GM23338 (cell line): ENCODE measurements around the gene GBP7.

Source experiments
- CREB1 ChIP-seq: fragments of 250-450 bp; sonication (Bioruptor Pico); IDR thresholded peaks from 2 replicates; pipeline ENCODE4 v1.5.0; 2020; ENCODE audit warnings: low read depth, mild to moderate bottlenecking, moderate library complexity
- CTCF ChIP-seq, 2 experiments: fragments of 200-600 bp in 1 of 2; sonication (generic) in 1 of 2; conservative IDR thresholded peaks; 2 replicates each; pipeline versions ENCODE4 v1.5.1 to v1.6.1; 2016 to 2017; ENCODE audit warnings: antibody characterized with exemption in 2 of 2, low read depth in 2 of 2, mild to moderate bottlenecking in 2 of 2, moderate library complexity in 1 of 2
- ETS1 ChIP-seq: IDR thresholded peaks from 2 replicates; pipeline ENCODE4 v1.6.1; 2016; ENCODE audit warnings: antibody characterized with exemption
- EZH2 ChIP-seq: fragments of 200-600 bp; sonication (generic); IDR thresholded peaks from one replicate; pipeline ENCODE4 v1.8.0; 2017; ENCODE audit warnings: antibody characterized with exemption, mild to moderate bottlenecking, low read depth; ENCODE audit not compliant: unreplicated experiment
- EZH2phosphoT487 ChIP-seq: fragments of 200-600 bp; sonication (generic); IDR thresholded peaks from one replicate; pipeline ENCODE4 v1.8.1; 2018; ENCODE audit warnings: antibody characterized with exemption; ENCODE audit not compliant: unreplicated experiment
- JUNB ChIP-seq: IDR thresholded peaks from one replicate; pipeline ENCODE4 v1.6.1; 2016; ENCODE audit warnings: antibody characterized with exemption; ENCODE audit not compliant: unreplicated experiment
- NANOG ChIP-seq: IDR thresholded peaks from 2 replicates; pipeline ENCODE4 v1.6.1; 2016; ENCODE audit warnings: antibody characterized with exemption, borderline replicate concordance
- POLR2AphosphoS5 ChIP-seq: IDR thresholded peaks from 2 replicates; pipeline ENCODE4 v1.6.1; 2016; ENCODE audit warnings: antibody characterized with exemption, low read depth
- REST ChIP-seq: IDR thresholded peaks from one replicate; pipeline ENCODE4 v1.6.1; 2018; ENCODE audit warnings: antibody characterized with exemption; ENCODE audit not compliant: unreplicated experiment

GRCh38 chr1:89125240-89125912, 50.4 kb downstream of the GBP7 start:
- no peak for TF ChIP-seq CTCF (conservative IDR thresholded peaks at IDR 0.05; ENCODE audit: low read depth in 2 of 2)
- TF ChIP-seq CREB1 (CRISPR knock-in tag) = no peak
- TF ChIP-seq EZH2phosphoT487 = no peak
- TF ChIP-seq POLR2AphosphoS5 = no peak
- no peak for TF ChIP-seq EZH2
- TF ChIP-seq REST = no peak
- no peak for TF ChIP-seq NANOG
- no peak for TF ChIP-seq JUNB
- no peak for TF ChIP-seq ETS1
